Tibial artery (tissue), 4 donors: Measurements from ENCODE around the gene MKKS.
A peak's percentile ranks its signal among the peaks of the same experiment; 100 is the strongest.

Experiments used
- DNase-seq, 2 donors: peaks; one replicate each; pipeline ENCODE4 v3.0.0-alpha.2; 2019
- H3K27ac ChIP-seq, 2 donors: fragments of 200-600 bp; sonication (generic) in 1 of 2; 1 replicate in 1 of 2; 2 replicates in 1 of 2; pipeline ENCODE4 v1.5.1; 2018 to 2019; ENCODE audit warnings: mild to moderate bottlenecking in 1 of 2
- H3K27me3 ChIP-seq, 2 donors: fragments of 200-600 bp; sonication (generic) in 1 of 2; one replicate each; pipeline versions ENCODE4 v1.5.1 to v1.6.0; 2016 to 2019
- H3K36me3 ChIP-seq, 3 donors: fragments of 200-600 bp; sonication (generic) in 2 of 3; one replicate each; pipeline ENCODE4 v1.5.1; 2016 to 2019; ENCODE audit warnings: mild to moderate bottlenecking in 2 of 3
- H3K4me1 ChIP-seq, 4 donors: fragments of 200-600 bp; sonication (generic) in 2 of 4; 1 replicate in 3 of 4; 2 replicates in 1 of 4; pipeline ENCODE4 v1.5.1; 2016 to 2019
- H3K4me3 ChIP-seq, 2 donors: fragments of 200-600 bp; sonication (generic) in 1 of 2; 1 replicate in 1 of 2; 2 replicates in 1 of 2; pipeline ENCODE4 v1.5.1; 2018 to 2019; ENCODE audit warnings: mild to moderate bottlenecking in 2 of 2
- H3K9me3 ChIP-seq, 3 donors: fragments of 200-600 bp; sonication (generic) in 1 of 3; one replicate each; pipeline ENCODE4 v1.5.1; 2016 to 2019
- intact Hi-C: fragments of 100-400 bp; cut with DNase I; formaldehyde crosslinking; loops from one replicate; pipeline ENCODE4 v1.15.0; 2023; ENCODE audit warnings: low total_unique reads
- TF ChIP-seq, protein P1 (sequence below), 2 experiments: fragments of 200-600 bp in 1 of 2; fragments of 450-650 bp in 1 of 2; IDR thresholded peaks; one replicate each; pipeline ENCODE4 v1.5.1; 2017 to 2019; ENCODE audit warnings: antibody characterized with exemption in 2 of 2, mild to moderate bottlenecking in 1 of 2, moderate library complexity in 1 of 2

Gene MKKS

DNA sequence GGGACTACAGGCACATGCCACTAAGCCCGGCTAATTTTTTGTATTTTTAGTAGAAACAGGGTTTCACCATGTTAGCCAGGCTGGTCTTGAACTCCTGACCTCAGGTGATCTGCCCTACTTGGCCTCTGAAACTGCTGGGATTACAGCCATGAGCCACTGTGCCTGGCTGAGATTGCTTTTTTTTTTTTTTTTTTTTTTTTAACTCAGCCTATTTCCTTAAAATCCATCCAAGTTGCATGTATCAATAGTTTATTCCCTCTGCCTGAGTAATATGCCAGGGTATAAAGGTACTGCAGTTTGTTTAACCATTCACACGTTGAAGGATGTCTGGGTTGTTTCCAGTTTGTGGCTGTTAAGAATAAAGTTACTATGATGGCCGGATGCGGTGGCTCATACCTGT is 11.7 kb upstream of the MKKS start:
- Histone ChIP-seq H3K9me3 (no peaks in the 10 kb centered on the region), H3K4me3 (no peak overlapping the region), H3K36me3 (no peaks in the 10 kb centered on the region), H3K4me1 (peaks cover 0 to 6% (median 0%) of the 10 kb centered on the region in 4 donors), H3K27ac (no peak overlapping the region), H3K27me3 (no peaks in the 10 kb centered on the region)
- intact Hi-C loops: no loop called here
- no peak for DNase-seq
- TF ChIP-seq, protein P1, sequence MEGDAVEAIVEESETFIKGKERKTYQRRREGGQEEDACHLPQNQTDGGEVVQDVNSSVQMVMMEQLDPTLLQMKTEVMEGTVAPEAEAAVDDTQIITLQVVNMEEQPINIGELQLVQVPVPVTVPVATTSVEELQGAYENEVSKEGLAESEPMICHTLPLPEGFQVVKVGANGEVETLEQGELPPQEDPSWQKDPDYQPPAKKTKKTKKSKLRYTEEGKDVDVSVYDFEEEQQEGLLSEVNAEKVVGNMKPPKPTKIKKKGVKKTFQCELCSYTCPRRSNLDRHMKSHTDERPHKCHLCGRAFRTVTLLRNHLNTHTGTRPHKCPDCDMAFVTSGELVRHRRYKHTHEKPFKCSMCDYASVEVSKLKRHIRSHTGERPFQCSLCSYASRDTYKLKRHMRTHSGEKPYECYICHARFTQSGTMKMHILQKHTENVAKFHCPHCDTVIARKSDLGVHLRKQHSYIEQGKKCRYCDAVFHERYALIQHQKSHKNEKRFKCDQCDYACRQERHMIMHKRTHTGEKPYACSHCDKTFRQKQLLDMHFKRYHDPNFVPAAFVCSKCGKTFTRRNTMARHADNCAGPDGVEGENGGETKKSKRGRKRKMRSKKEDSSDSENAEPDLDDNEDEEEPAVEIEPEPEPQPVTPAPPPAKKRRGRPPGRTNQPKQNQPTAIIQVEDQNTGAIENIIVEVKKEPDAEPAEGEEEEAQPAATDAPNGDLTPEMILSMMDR (IDR thresholded peaks at IDR 0.05): no peak

DNA sequence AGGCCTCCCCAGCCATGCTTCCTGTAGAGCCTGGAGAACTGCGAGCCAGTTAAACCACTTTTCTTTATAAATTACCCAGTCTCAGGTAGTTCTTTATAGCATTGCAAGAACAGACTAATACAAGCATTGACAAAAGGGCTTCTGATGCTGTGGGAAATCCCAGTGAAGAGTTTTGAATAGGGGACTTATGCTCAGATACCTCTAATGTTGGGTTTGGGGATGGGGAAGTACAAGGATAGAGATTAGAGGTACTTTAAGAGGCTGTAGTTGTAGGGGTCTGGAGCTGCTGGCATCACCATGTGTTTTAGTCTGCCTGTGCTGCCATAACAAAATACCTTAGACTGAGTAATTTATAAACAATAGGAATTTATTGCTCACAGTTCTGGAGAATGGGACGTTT is 9.9 kb upstream of the MKKS start:
- Histone ChIP-seq H3K27me3 (no peaks in the 10 kb centered on the region), H3K27ac (no peak overlapping the region), H3K4me3 (no peak overlapping the region), H3K4me1 (peaks cover 0 to 6% (median 0%) of the 10 kb centered on the region in 4 donors), H3K36me3 (no peaks in the 10 kb centered on the region), H3K9me3 (no peaks in the 10 kb centered on the region)
- intact Hi-C loops: no loop called here
- TF ChIP-seq, protein P1 (IDR thresholded peaks at IDR 0.05): no peak
- DNase-seq: no peak

DNA sequence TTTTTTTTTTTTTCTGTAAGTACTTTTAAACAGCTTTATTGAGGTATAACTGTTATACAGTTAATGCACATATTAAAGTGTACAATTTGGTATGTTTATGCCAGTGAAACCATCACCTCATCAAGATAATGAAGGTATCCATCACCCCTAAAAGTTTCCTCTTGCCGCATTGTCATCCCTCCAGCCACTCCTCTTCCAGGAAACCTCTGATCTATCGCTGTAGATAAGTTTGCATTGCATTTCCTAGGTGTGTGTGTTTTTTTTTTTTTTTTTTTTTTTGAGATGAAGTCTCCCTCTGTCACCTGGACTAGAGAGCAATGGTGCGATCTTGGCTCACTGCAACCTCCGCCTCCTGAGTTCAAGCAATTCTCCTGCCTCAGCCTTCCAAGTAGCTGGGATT is 4.2 kb upstream of the MKKS start:
- no peaks in the 10 kb centered on the region for H3K27me3 ChIP-seq
- TF ChIP-seq, protein P1 (IDR thresholded peaks at IDR 0.05): no peak
- intact Hi-C loops: loop anchor here (10.0 kb wide), 2 partner anchors 223 to 237 kb away; partner anchors contain the start of genes JAG1 and SNAP25

DNA sequence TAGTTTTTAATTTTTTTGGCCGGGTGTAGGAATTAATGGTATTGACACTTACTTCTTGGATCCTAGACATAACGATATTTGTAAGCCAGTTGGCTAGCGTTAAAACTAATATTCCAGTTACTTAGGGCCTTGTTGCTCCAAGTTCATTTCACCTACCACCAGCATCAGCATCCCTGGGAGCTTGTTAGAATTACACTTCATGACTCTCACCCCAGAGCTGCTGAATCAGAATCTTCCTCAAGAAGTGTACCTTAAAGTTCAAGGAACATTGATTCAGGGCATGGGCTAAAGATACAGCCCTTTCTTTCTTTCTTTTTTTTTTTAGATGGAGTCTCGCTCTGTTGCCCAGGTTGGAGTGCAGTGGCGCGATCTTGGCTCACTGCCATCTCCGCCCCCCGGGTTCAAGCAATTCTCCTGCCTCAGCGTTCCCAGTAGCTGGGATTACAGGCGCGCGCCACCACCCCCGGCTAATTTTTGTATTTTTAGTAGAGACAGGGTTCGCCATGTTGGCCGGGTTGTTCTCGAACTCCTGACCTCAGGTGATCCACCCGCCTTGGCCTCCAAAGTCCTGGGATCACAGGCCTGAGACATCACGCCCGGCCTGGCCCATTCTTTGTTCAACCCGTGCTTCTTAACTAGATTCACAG is 2.2 kb upstream of the MKKS start:
- Histone ChIP-seq H3K4me3 (no peak overlapping the region), H3K27me3 (no peaks in the 10 kb centered on the region), H3K9me3 (no peaks in the 10 kb centered on the region), H3K4me1 (peaks cover 0 to 27% (median 13%) of the 10 kb centered on the region in 4 donors), H3K27ac (peak overlapping the region in 1 of 2 donors; percentile 87), H3K36me3 (no peaks in the 10 kb centered on the region)
- DNase-seq: no peak
- intact Hi-C loops: loop anchor here (10.0 kb wide), 2 partner anchors 221 to 239 kb away; partner anchors contain the start of genes JAG1 and SNAP25
- TF ChIP-seq, protein P1 (IDR thresholded peaks at IDR 0.05): no peak

More for the DNA sequence above, 4.2 kb upstream of the MKKS start:
- no peaks in the 10 kb centered on the region for H3K36me3 ChIP-seq
- DNase-seq: no peak
- no peak overlapping the region for H3K4me3 ChIP-seq
- H3K9me3 ChIP-seq: no peaks in the 10 kb centered on the region
- H3K27ac ChIP-seq: no peak overlapping the region
- H3K4me1 ChIP-seq: peaks cover 0 to 9% (median 1%) of the 10 kb centered on the region in 4 donors

DNA sequence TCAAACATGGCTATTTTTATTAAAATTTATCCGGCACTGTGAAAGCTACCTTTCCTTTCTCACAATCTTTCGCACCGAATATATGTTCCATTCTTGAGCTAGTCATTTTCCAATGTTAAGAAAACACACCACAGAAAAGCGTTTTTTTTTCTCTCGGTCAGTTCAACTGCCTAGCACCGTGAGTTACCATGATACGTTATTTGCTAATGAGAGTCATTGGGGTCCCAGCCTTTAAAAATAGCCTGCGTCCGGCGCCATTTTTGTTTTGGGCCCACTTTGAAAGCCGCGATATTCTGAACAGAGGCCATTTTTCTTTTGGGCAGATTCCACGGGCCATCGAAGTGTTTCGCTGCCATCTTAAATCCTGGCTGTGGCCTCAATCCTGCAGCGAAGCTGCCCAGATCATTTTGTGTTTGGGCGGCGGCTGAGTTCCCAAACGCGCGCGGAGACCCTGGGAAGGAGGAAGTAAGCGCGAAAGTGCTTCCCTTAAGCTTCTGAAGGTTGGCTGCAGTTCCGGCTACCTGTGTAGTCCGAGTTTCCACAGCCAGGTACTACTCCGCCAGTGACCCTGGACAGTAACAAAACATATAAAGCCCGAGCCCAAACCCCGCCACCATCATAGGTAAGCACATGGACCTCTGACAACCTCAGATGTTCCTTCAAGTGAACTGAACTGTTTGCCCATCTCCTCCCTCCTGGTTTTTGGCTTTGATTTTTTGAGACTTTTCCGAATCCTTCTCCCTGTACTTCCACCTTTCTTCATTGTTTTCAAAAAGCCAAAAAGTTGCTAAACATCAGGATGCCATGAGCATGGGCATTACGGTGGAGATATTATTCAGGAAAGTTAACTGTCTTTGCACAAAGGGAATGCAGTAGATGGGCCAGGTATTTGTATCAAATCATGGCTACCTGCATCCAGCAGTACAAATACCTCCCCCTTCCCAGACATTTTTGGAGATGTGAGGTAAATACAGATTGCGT is 1.1 kb upstream of the MKKS start, which contains the start of gene SLX4IP:
TSS of gene SLX4IP (plus strand) at position 474 of the 981 bp plus-strand sequence. CDS start 22,900 bp downstream, outside the sequence.
- no peaks in the 10 kb centered on the region for H3K27me3 ChIP-seq
- DNase-seq: peak; percentile 91 to 95
- H3K4me1 ChIP-seq: peaks cover 0 to 27% (median 13%) of the 10 kb centered on the region in 4 donors
- intact Hi-C loops: loop anchor here (10.0 kb wide), 2 partner anchors 220 to 240 kb away; partner anchors contain the start of genes JAG1 and SNAP25
- H3K27ac ChIP-seq: peak within 1 kb of the TSS; percentile 82 to 87
- H3K9me3 ChIP-seq: no peaks in the 10 kb centered on the region
- H3K4me3 ChIP-seq: peak within 1 kb of the TSS; percentile 69 to 85
- H3K36me3 ChIP-seq: no peaks in the 10 kb centered on the region
- TF ChIP-seq, protein P1 (IDR thresholded peaks at IDR 0.05): no peak
